Putamen (tissue), 1 donor: ENCODE results near the gene TTC7B.

Source experiments
- DNase-seq: peaks from one replicate; pipeline ENCODE4 v3.0.0-alpha.2; 2016; ENCODE audit warnings: low spot score

The TTC7B gene

DNA sequence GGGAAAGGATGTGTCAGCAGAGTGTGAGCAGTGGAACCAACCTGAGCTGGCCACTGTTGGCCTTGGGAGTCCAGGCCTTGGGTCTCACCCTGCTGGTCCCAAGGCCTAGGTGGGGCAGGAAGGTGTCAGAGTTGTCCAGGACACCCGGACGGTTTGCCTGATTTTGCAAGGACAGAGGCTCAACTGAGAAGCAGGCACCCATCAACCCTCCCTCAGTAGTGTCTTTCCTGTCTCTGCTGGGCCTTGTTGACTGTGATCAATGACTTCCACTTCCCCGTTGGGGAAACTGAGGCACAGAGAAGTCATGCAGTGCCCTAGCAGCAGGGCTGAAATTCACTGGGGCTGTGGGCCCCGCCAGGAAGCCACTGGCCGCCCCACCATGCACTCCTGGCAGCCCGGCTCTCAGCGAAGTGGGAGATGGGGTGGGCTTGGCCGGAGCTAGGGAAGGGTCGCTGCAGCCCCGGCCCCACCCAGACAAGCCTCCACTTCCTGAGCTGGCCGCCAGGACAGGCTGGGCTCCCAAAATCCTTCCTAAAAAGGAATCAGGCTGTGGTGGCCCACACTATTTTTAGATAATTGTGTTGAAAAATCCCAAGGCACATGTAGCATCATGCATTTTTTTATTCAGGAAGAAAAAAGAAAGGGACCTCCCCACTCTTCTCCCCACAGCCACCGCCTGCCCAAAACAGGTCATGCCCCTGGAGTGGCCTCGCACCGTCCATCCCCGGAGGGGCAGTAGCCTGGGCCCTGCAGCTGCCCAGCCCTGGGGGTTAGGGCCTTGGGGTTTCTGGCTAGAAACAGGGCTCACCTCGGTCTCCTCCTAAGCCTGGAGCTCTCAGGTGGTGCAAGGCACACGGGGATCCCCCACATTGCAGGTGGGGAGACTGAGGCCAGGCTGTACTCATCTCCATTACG, 292.0 kb downstream of the TTC7B start:
- DNase-seq = no peak

DNA sequence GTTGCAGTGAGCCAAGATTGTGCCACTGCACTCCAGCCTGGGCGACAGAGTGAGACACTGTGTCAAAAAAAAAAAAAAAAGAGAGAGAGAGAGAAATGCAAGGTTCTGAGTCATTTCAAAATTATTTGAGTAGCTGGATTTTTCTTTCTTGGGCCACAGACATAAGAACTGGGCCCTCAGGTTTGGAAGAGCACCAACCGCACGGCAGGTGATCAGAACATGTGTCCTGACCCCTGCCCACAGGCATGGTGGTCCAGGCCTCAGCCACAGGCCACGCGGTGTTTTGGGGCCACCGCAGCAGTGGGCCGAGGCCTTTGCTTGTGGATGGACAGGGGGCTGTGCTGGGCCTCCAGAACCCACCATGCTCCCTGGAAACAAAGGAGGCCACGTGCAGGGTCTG, 292.7 kb downstream of the TTC7B start:
- no peak for DNase-seq

DNA sequence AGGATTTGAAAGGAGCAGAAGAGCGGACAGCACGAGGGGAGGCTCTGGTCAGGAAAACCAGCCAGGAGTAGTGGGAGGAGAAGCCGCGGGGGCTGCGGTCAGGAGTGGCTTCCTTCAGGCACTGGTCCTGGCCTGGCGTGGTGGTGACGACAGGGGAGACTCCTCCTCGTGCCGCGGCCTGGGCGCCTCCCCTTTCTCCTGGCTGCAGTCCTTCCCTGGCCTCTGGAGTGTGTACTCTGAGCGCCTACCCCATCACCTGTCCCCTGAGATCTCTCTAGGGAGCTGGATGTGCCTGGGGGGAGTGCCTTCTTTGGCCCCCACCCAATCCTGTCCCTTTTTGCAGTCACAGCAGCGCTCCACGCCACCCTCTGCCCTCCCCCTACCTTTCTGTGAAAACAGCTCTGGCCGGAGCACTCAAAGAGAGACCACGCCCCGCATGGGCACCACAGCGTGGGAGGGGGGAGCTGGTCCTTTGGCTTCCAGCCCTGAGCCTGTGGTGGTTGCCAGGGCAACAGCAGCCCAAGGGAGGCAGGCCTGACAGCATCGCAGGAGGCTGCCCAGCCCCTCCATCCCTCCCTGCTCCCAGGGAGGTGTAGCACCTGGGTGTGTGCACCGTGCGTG, 293.5 kb downstream of the TTC7B start:
- no peak for DNase-seq

DNA sequence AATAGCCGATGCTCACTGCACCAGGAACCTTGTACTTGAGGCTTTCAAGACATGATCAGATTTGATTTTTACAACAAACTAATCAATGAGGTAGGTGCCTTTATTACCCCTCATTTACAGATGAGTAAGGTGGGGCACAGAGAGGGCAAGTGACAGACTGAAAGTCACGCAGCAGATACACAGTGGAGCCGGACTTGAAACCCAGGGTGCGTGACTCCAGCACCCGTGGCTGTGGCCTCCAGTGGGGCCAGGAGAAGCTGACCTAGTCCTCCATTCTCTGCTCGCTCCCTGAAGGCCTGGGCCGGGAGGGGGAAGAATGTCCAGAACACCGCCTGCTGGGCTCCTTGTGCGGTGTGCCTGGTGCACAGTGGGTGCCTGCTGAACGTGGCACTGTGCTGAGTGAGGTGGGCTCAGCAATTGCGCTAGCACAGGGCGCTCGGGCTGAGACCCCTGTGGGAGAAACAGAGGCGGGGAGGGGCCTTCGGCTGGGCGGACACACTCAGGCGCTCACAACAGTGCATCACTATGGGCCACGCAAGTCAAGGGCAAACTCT, 294.2 kb downstream of the TTC7B start:
- DNase-seq = no peak

DNA sequence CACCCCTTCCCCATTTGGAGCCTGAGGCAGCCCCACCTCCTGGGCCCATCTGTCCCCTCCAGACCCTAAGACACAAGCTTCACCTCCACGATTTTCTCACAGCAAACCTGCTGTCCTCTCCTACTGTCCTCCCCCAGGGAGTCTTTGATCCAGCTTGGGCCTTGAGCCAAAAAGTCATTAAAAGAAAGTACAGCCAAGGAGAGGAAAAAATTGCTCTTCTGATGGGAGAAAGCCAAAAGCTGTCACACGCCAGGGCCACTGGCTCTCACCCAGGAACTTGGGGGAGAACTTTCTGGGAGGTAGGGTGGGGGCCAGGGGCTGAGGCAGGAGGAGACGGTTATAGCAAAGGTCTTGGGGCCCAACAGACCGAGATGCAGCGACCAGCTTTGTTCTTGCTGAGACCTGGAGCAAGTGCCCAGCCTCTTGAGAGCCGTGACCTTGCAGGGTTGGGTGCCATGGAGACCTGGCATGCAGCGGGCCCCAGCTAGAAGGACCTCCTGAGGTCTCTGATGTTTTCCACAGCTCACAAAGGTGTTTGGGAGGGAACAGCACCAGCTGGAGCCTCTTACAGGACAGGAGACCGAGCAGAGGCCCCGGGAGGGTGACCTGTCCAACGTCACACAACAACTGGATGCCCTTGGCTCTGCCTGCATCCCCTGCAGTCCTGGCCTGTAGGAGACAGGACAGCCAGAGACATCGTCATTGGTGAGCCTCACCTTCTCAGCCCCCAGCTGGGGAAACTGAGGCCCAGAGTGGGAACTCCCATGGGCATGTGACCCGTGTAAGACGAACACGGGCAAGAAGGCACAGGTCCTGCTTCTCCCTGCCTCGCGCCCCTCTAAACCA, 294.9 kb downstream of the TTC7B start:
- no peak for DNase-seq

DNA sequence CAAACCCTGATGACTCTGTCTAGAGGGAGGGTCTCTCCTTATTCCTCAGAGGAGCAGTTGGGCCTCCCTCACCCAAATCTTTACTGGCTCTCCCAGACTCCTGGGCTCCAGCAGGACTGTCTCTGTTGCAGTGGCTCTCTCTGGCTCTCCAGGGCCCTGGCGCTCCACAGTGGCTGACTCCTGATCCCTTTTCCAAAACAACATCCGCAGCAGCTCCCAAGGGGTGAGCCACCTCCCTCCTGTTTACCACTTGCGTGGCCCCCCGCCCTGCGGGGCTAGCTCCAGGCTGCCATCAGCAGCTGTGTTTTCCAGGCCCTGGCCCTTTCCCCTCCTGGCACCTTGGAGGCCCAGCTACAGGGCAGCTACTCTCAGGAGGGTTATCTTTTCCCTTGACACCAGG, 295.9 kb downstream of the TTC7B start:
- no peak for DNase-seq

DNA sequence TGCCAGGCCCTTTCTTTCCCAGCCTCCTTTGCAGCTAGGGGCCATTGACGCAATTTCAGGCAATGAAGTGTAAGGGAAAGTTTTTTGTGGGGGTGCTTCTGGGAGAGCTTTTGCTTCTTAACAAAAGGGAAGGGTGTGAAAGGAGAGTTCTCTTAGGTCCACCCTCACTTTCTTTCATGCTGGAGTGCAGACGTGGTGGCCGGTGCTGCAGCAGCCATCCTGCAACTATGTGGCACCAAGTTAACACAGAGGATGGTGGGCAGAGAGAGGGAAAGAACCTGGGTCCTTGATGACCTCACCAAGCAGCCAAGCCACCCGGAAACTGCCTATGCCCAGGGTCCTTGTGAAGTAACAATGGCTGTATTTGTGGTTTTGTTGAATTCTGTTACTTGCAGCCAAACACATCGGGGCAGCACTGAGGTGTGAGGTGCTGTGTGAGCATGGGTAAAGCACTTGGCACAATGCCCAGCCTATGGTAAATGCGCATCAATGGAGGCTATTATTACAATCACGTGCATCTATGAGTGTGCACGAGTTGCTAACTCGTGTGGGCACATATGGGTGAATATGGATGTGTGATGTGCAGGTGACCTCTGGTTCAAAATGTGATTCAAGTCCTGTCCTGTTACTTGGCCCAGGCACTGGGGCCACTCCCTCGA, 296.8 kb downstream of the TTC7B start:
- DNase-seq = no peak

DNA sequence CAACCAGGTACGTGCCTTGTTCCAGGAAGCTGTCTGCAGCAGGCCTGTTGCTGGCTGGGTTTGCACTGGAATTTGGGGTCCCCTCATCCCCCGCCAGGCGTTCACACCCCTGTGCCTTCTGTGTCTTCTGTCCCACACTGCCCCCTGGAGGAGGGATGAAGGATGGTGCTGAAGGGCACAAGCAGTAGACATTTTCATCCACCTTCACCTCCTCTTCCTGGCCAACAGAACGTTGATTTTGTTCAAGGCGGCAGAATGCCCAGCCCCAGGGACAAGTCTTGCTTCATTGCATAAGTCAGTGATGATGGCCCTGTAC, 297.3 kb downstream of the TTC7B start:
- no peak for DNase-seq

DNA sequence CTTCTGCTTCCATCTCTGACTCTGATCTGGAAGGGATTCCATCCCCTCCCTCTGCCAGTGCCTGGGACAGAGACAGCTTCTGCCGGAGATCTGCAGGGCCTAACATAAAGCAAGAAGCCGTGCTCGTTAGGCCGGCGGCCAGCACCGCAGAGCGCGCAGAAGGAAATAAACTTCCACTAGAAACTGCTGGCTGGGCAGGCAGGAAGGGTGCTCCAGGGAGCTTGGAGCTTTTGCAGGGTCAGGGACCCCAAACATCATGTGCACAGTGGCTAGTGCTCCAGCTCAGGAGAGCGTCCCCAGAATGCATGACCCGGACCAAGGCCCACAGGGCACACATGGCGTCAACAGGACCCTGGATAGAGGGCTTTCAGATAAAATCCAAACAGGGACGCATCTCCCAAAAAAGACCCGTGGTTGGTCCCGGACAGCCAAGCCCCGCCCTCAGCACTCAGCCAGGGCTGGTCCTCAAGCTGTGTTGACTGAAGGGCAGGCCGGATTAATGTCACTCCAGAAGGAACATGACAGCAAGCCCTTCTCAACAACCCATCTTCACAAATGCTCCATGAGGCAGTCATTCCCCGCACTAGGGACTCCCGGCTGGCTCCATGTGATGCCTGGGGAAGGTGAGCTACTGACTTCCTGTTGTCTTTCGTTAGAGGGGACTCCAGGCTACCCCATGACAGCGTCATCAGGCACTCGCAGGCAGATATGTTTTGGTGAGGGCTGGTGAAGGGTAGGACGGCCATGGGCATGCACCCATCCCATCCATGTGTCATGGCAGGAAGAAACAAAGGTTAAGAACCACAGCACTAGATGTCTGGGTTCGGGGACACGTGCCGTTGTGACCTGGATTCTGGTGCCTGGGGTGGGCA, 297.9 kb downstream of the TTC7B start:
- no peak for DNase-seq

DNA sequence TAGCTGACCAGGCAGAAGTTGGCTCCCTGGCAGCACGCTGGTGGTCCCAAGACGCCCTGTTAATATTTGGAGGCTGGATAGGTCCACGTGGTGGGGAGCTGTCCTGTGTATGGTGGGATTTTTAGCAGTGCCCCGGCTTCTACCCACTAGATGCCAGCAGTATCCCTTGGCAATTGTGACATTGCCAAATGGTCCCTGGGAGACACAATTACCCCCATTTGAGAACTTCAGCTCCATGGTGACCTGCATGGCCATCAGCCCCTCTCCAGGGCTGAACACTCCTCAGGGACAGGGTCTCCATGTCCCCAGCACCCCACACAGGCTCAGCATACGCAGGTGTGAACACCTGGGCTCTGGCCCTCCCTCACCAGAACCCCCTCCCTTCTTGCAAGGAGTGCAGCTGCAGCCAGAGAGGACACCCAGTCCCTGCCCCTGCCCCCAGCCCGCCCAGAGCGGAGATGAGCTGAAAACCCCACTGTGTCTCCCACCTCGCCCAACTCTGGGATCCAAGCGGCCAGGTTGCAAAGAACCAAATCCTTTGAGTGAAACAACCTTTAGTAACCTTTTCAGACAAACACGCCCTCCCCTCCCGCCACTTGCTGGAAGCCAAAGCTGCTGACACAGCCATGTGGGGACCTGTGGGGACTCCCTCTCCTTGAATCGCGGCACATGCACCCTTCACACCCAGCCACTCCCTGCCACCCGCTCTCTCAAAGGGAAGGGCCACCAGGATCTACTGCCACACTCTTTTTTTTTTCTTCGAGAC, 299.0 kb downstream of the TTC7B start:
- DNase-seq = no peak

DNA sequence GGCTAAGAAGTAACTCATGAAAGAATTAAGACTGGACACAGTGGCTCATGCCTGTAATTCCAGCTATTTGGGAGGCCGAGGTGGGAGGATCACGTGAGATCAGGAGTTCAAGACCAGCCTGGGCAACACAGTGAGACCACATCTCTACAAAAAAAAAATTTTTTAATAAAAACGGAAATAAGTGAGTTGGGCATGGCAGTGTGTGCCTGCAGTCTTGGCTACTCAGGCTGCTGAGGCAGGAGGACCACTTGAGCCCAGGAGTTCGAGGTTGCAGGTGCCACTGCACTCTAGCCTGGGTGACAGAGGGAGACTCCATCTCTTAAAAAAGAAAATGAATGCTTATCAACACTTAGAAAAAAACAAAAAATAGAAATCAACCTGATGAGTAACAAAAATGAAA, 301.7 kb downstream of the TTC7B start:
- no peak for DNase-seq

DNA sequence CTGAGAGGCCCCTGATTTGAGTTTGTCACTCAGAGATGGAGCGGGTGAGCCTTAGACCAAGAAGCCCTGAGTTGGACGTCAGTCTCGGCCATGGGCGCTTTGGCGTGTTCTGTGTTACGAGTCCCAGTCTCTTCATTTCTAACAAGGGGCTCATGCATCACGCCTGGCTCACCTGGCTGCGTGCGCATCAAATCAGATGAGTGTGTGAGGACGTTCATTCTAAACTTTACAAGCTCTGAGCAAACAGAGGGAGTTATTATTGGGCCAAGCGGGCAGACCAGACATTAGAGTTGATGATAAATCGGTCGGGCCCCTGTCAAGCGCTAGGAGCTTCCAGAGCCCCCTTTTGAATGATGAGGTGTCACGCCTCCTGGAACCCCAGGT, 302.2 kb downstream of the TTC7B start:
- no peak for DNase-seq

DNA sequence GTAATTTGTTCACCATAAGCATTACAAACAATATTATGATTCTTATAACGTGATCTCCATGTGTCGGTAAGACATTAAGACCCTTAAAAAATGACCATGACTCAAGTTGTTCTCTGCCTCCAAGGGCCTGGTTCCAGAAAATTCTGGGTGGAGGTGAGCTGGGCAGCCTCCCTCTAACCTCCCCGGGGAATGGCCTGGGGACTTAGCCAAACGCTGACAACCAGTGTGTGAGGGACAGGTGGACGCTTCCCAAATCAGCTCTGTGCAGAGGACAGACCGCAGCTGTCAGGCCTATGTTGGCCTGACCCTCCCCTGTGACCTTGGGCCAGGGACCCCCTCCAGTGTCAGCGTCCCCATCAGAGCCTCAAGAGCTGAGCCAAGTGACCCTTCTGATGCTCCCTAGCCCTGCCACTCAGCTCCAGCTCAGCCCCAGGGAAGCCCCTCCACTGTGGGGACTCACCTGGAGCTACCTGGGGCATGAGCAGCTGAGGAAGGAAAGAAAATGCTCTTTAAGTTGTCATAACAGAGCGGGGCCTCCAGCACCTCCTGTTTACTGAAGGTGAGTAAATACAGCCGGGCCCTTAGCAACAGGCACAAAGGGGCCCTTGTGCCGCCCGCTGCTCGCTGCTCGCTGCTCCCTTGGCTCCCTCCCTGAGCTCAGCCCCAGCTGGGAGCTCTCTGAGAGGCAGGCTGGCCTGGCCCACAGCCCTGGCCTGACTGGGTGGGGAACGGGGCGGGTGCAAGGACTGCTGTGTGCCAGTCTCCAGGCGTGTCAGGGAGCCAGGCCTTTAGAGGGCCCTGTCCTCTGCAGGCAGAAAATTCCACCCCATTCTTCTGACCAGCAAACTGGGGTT, 302.8 kb downstream of the TTC7B start:
- peak; percentile 99 for DNase-seq

DNA sequence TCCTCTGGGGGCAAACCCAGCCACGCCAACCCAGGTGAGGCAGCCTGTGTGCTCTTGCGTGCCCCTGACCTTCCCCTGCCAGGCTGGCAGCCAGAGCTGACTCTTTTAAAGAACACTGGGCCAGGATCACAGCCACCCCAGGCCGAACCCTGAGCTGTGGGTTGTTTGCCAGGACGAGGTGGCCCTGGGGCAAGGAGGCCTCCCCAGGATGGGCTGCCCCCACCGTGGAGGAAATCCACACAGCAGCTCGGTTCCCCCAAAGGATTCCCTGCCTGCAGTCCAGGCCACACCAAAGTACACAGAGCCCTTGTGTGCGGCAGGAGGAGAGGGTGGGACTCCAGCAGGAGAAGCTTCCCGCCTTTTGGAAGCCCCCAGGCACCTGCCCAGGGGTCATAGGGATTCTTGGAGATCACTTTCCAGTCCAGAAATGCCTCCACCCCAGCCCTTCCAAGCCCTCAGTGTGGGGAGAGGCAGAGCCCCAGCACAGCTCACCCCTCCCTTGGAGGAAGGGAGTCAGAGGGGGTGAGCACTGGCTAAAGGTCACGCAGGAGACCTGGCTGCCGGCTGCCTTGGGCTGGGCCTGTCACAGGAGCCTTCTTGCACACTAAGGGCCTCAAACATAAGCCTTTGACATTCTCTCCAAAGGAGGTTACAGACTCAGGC, 303.8 kb downstream of the TTC7B start:
- DNase-seq = no peak

DNA sequence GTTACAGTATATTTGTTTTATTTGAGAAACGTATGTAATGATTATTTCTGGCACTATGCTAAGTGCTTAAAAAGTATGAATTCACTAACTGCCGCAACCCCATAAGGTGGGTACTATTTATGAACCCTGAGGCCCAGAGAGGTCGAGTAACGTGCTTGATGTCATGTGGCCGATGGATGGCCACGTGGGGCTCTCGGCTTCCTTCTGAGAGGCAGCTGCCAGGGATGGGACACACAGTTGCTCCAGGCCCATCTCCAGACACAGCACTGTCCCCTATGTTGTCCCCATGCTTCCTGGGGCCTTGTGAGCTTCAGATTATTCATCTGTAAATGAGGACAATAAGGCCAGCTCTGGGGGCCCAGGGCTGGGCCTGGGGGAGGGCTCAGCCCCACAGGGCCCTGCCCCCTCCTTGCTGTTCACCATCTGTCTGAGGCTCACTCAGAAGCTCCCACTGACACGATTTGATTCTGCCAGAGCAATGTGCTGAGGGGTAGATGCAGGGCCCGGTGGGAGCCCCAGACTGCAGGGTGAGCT, 304.4 kb downstream of the TTC7B start:
- no peak for DNase-seq

DNA sequence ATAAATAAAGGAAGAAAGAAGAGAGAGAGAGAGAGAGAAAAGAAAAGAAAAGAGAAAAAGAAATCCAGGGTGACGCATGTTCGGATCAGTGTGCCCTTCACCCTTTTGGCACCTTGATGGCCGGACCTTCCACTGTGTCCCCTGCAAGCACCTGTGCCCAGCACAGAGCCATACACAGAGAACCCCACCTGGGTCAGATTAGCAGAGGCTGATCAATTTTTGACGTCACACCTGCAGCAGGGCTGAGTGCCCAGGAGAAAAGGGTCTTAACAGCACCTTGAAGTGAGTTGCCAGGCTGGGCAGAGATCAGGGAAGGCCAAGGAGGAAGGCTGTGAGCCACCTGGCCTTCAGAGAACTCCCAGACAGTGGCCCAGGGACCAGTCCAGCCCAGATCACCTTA, 305.0 kb downstream of the TTC7B start:
- DNase-seq = no peak

DNA sequence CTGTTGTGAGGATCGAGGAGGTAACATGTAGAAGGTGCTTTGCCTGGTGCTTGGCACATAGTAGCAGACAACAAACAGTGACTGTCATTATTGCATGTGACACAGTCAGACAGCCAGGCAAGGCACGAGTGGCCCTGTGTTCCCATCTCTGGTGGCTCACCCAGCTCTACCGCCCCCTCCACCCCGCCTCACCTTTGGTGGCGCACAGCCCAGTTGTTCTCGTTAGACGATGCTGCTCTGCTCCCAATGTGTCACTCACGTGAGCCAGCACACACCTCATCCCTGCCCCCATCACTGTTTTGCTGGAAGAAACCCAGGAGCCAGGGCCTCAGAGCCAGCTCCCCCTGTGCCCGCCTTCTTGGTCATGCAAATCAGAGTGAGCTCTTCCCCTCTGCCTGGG, 306.1 kb downstream of the TTC7B start:
- no peak for DNase-seq

DNA sequence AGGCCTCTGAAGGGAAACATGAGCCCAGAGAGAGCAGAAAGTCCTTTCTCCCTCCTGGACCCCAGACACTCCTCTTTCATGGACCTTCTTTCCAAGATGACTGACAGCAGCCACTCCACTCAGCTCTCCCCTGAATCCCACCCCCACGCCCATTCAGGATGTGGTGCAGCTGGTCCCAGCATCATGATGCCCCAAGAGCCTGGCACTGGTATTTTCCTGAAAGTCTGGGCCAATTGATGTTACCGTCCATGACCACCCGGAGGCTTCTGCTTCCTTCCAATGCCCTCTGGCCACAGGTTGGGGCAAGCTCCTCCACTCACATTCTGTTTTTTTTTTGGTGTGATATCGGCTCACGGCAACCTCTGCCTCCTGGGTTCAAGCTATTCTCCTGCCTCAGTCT, 306.8 kb downstream of the TTC7B start:
- no peak for DNase-seq
